GM19468 (cell line): ENCODE measurements around the gene GPR6.

Source experiments
- ATAC-seq: cut with Tn5 transposase; IDR thresholded peaks from one replicate; pipeline ENCODE4 v1.9.1; 2021; ENCODE audit warnings: mild to moderate bottlenecking, moderate library complexity, moderate number of reproducible peaks; ENCODE audit not compliant: unreplicated experiment; ENCODE audit errors: extremely low read depth

The GPR6 gene

GRCh38 chr6:109991201-109992101 is 13.3 kb downstream of the GPR6 start:
- ATAC-seq, result no peak

GRCh38 chr6:109998159-109998785 is 20.2 kb downstream of the GPR6 start:
- no peak for ATAC-seq

GRCh38 chr6:109999740-110000139 is 21.6 kb downstream of the GPR6 start:
- ATAC-seq, result no peak

- ATAC-seq, result no peak
These were observed 24.6 kb downstream of the GPR6 start for GRCh38 chr6:110002676-110003075.

- no peak for ATAC-seq
These were observed 35.3 kb downstream of the GPR6 start for GRCh38 chr6:110013386-110013785.

- no peak for ATAC-seq
These were observed 37.1 kb downstream of the GPR6 start for GRCh38 chr6:110015206-110015605.

- ATAC-seq, result no peak
These were observed 39.2 kb downstream of the GPR6 start for GRCh38 chr6:110017306-110017705.

GRCh38 chr6:110017946-110018345 is 39.8 kb downstream of the GPR6 start:
- ATAC-seq, result no peak

GRCh38 chr6:110018486-110018885 is 40.4 kb downstream of the GPR6 start:
- no peak for ATAC-seq

- no peak for ATAC-seq
These were observed 42.8 kb downstream of the GPR6 start for GRCh38 chr6:110020888-110021287.

GRCh38 chr6:110029144-110029543 is 51.0 kb downstream of the GPR6 start:
- ATAC-seq, result no peak
